Effector memory CD8-positive, alpha-beta T cell (primary cell): ENCODE results near the gene KLF12.

Experiments
- ATAC-seq: fragments of 150-1000 bp; cut with Tn5 transposase; replicated peaks from 2 replicates; pipeline ENCODE4 v1.10.0; 2021; ENCODE audit warnings: mild to moderate bottlenecking, moderate library complexity
- DNase-seq, 3 experiments: peaks; one replicate each; pipeline ENCODE4 v3.0.0; 2021
- H3K27ac Mint-ChIP-seq, 2 donors: one replicate each; pipeline ENCODE4 v1.8.0; 2022; ENCODE audit warnings: mild to moderate bottlenecking in 2 of 2, mixed read lengths in 2 of 2, moderate library complexity in 2 of 2
- H3K27me3 Mint-ChIP-seq, 2 donors: one replicate each; pipeline ENCODE4 v1.8.0; 2022; ENCODE audit warnings: mixed read lengths in 2 of 2
- H3K36me3 Mint-ChIP-seq: one replicate; pipeline ENCODE4 v1.8.0; 2022; ENCODE audit warnings: mild to moderate bottlenecking, moderate library complexity, mixed read lengths; ENCODE audit not compliant: insufficient read depth
- H3K4me1 Mint-ChIP-seq, 2 donors: one replicate each; pipeline ENCODE4 v1.8.0; 2022; ENCODE audit warnings: low read depth in 2 of 2, mixed read lengths in 2 of 2
- H3K4me3 Mint-ChIP-seq, 2 donors: one replicate each; pipeline ENCODE4 v1.8.0; 2022; ENCODE audit warnings: mild to moderate bottlenecking in 2 of 2, mixed read lengths in 2 of 2, moderate library complexity in 2 of 2
- H3K9me3 Mint-ChIP-seq, 2 donors: one replicate each; pipeline ENCODE4 v1.8.0; 2022; ENCODE audit warnings: mixed read lengths in 2 of 2

KLF12 gene

DNA sequence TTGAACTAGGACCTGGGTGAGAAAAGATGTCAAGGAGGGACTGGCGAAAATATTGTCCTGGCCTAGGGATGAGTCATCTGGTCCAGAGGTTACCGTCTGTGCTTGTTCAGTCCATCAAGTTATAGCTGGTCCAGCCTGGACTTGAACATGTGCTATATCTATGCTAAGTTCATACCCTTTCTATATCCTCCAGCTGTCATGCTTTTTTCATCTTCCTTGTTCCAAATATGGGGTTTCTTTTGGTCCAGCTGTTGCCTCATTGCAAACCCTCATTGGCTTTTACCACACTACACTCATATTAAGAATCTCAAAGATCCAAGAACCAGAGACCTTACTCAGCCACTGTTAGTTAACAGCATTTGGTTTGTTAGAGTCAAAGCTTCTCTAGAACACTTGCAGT, 19.1 kb upstream of the KLF12 start:
- ATAC-seq (no peak), DNase-seq (no peak)
- peaks cover 0 to 2% of the 10 kb centered on the region in 2 donors for H3K4me1 Mint-ChIP-seq

DNA sequence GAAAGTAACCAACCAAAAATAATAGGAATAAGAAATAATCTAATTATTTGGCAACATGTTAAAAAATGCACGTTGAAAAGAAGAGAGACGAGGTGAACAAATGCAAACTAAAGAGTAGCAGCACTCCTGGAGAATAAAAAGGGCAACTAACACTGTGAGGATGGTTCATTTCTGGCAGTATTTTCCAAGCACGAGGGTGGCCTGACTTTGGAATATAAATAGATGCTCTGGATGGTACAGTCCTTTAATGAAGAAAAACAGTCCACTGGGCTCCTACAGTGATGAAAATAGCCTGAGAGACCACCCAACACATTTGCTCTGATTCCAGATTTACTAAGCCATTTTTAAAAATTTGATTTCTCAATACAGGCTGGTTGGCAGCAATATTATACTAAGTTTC, 17.7 kb upstream of the KLF12 start:
- no peak for DNase-seq
- Mint-ChIP-seq H3K27me3 (peaks cover 0 to 10% of the 10 kb centered on the region in 2 donors), H3K4me3 (no peak overlapping the region), H3K4me1 (no peaks in the 10 kb centered on the region), H3K36me3 (no peaks in the 10 kb centered on the region), H3K9me3 (no peaks in the 10 kb centered on the region), H3K27ac (no peak overlapping the region)
- ATAC-seq = no peak

More for the DNA sequence above, 19.1 kb upstream of the KLF12 start:
- Mint-ChIP-seq H3K27me3 (peaks cover 0 to 20% of the 10 kb centered on the region in 2 donors), H3K9me3 (no peaks in the 10 kb centered on the region), H3K36me3 (no peaks in the 10 kb centered on the region), H3K4me3 (no peak overlapping the region), H3K27ac (no peak overlapping the region)

DNA sequence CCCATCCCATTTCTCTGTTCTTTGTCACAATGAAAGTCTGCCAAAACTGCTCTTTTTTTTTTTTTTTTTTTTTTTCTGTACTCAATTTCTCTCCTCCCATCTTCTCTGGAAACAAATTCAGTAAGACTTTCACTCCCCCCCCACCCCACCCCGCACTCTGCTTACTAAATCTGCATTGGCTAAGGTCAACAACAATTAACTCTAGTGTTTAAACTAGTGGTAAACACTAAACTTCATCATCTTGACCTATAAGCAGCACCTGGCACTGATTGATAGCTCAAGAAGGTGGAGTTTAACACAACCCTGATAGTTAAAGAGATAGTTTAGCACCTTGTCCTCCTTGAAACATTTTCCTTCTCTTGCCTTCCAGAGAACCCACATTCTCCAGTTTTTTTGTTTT, 14.1 kb upstream of the KLF12 start:
- DNase-seq (no peak), ATAC-seq (no peak)
- no peak overlapping the region for H3K27ac Mint-ChIP-seq
- H3K4me1 Mint-ChIP-seq = no peaks in the 10 kb centered on the region
- no peaks in the 10 kb centered on the region for H3K9me3 Mint-ChIP-seq
- no peaks in the 10 kb centered on the region for H3K36me3 Mint-ChIP-seq
- H3K4me3 Mint-ChIP-seq = no peak overlapping the region
- no peaks in the 10 kb centered on the region for H3K27me3 Mint-ChIP-seq

DNA sequence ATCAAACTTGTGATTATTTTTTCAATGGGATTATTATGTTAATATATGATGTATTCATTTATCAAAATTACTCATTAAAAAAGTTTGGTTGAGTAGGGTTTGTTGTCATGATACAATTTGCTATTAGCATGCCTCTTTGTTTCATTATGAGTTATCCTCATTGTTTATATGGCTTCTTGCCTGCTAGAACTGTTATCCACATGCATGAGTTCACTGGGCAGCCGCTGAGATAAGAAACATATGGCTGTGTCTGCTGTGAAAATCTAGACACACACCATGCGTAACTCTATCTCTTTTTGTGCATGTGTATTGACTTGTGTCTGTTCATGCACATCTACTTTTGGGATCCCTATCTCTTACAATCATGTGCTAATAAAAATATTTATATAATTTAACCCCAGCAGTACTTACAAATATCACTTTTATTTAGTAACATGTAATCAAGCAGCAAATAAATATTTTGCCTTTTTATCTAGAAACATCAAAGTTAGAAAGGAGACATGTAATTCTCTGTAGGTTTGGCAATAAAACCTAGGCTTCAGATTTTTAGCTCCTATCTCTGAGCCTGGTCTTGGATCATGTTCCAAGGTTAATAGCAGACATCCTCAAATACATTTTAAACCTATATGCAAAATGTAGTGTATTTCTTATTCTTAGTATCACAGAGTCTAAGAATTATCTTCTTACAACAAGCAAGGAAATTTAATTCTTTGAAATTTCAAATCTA, 11.2 kb upstream of the KLF12 start:
- H3K27ac Mint-ChIP-seq = no peak overlapping the region
- no peaks in the 10 kb centered on the region for H3K27me3 Mint-ChIP-seq
- ATAC-seq (no peak), DNase-seq (no peak)
- H3K9me3 Mint-ChIP-seq = no peaks in the 10 kb centered on the region
- no peaks in the 10 kb centered on the region for H3K4me1 Mint-ChIP-seq
- H3K36me3 Mint-ChIP-seq = no peaks in the 10 kb centered on the region
- no peak overlapping the region for H3K4me3 Mint-ChIP-seq

DNA sequence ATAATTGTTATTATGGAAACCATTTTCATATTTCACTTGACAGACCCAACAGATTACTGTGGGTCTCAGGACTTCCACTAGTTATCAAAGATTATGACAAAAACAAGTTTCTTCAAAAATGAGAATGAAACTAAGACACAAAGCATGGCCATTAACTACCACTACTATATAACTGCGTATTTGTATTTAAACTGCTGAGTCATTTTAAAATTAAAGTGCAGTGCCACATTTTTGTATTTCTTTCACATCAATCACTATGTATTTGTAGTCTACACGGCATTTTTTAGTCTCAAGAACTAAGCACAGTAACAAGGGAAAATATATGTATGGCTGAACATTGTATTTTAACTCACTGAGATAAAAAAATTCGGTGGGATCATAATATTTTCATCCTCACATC, 10.1 kb upstream of the KLF12 start:
- Mint-ChIP-seq H3K36me3 (no peaks in the 10 kb centered on the region), H3K27me3 (no peaks in the 10 kb centered on the region)

DNA sequence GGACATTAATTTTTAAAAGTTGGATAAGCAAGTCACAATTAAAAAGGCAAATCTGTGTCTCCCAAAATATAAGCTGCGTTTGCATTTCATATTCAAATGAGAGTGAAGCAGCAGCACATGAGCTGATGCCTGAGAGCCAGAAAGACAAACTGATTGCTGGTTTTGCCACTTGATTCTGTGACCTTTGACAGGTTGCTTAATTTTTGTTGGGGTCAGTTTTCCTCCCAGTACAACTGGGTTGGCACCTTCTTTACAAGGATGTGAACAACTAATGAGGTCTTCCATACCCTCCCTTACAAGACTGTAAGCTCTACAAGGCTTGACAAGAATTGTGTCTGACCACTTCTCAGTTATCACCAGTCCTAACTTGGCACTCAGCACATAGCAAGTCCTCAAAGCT, 8.1 kb upstream of the KLF12 start:
- no peaks in the 10 kb centered on the region for H3K27me3 Mint-ChIP-seq
- H3K36me3 Mint-ChIP-seq = no peaks in the 10 kb centered on the region
- no peaks in the 10 kb centered on the region for H3K4me1 Mint-ChIP-seq
- no peak overlapping the region for H3K27ac Mint-ChIP-seq
- no peaks in the 10 kb centered on the region for H3K9me3 Mint-ChIP-seq
- DNase-seq = no peak
- ATAC-seq = no peak
- H3K4me3 Mint-ChIP-seq = no peak overlapping the region

More for the DNA sequence above, 10.1 kb upstream of the KLF12 start:
- Mint-ChIP-seq H3K4me1 (no peaks in the 10 kb centered on the region), H3K27ac (no peak overlapping the region), H3K9me3 (no peaks in the 10 kb centered on the region), H3K4me3 (no peak overlapping the region)
- ATAC-seq = no peak
- DNase-seq = no peak

DNA sequence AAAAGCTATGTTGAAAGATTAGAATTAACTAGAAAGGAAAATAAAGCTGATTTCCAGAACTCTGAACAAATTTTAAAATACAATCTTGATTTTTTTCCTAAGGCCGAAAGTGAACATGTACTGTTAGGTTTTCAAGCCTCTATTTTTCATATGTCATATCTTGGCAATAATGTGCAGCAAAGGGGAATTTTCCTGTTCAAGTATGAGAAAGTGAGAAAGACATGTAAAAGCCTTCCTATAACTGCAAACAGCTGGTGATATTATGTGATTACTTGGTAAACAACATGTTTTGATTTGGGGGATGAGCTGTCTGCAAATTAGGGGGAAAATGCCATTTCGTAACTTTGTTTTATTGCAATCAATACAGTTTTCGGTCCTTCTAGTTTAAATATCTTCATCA, 4.0 kb upstream of the KLF12 start:
- Mint-ChIP-seq H3K27ac (peak overlapping the region in 1 of 2 donors; percentile 12), H3K9me3 (no peaks in the 10 kb centered on the region), H3K27me3 (no peaks in the 10 kb centered on the region), H3K36me3 (peaks cover 19% of the 10 kb centered on the region), H3K4me3 (no peak overlapping the region), H3K4me1 (peaks cover 3 to 5% of the 10 kb centered on the region in 2 donors)
- ATAC-seq = no peak
- DNase-seq = no peak

DNA sequence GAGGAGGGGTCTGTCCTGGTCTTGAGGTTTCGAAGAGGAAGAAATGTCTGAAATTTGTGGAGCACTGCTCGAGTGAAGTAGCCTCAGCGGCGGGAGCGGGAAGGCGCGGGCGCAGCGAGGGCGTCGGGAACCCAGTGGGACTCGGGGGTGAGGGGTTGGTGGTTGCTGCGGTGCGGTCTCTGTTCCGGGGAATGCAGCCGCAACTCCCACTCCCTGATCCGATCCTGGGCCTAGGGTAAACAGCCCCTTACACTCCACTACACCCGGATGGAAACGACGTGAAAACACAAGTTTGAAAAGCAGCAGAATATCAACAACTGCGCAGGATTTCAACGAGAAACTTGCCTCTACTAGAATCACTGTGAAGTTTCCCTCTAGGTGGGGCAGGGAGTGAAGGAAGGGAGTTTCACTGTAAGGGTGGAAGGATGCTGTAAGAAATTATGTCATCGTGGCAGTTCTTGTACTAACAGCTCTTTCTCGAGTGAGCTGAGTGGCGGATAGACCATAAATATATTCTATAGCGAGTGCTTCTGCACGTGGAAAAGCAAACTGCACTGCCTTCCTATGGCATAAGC, 2.0 kb upstream of the KLF12 start:
- DNase-seq = peak; percentile 15 to 33 (median 20)
- Mint-ChIP-seq H3K36me3 (peaks cover 36% of the 10 kb centered on the region), H3K9me3 (no peaks in the 10 kb centered on the region), H3K4me1 (peaks cover 11 to 13% of the 10 kb centered on the region in 2 donors), H3K27ac (no peak overlapping the region), H3K27me3 (no peaks in the 10 kb centered on the region), H3K4me3 (no peak overlapping the region)
- no peak for ATAC-seq

DNA sequence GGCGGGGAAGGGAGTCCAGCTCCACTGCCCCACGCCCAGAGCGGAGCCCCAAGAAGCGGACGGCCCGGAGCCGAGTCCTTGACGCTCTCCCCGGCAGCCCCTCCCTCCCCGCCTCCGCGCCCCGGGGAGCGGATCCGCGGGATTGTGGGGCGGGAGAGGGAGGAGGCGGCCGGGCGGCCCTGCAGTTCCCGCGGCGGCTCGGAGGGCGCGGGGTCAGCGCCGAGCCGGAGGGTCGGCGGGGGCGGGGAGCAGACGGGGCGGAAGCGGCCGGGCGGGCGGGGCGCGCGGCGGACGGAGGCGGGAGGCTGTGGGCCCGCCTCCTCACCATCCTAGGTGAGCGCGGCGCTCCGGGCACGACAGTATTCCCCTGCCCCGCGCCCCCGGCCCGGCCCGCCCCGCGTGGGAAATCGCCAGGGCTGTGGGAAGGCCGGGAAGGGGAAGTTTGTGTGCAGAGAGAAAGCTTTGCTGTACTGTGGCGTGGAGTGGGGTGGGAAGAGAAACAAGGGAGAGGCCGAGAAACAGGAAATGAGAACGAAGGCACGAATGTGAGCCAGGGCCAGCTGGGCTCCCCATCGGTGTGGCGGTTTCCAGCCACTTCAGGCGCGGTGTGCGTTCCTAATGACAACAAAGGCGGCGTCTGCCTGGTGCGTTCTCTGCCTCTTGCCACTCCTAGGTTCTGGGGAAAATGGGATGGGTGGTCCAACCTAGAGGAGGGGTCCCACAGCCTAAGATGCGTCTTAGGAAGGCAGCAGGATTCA, 1.3 kb upstream of the KLF12 start:
- ATAC-seq (peak; percentile 6), DNase-seq (peak; percentile 33 to 46 (median 36))
- peaks cover 15 to 16% of the 10 kb centered on the region in 2 donors for H3K4me1 Mint-ChIP-seq
- peaks cover 36% of the 10 kb centered on the region for H3K36me3 Mint-ChIP-seq
- no peaks in the 10 kb centered on the region for H3K9me3 Mint-ChIP-seq
- H3K4me3 Mint-ChIP-seq = no peak overlapping the region
- no peaks in the 10 kb centered on the region for H3K27me3 Mint-ChIP-seq
- H3K27ac Mint-ChIP-seq = no peak overlapping the region

DNA sequence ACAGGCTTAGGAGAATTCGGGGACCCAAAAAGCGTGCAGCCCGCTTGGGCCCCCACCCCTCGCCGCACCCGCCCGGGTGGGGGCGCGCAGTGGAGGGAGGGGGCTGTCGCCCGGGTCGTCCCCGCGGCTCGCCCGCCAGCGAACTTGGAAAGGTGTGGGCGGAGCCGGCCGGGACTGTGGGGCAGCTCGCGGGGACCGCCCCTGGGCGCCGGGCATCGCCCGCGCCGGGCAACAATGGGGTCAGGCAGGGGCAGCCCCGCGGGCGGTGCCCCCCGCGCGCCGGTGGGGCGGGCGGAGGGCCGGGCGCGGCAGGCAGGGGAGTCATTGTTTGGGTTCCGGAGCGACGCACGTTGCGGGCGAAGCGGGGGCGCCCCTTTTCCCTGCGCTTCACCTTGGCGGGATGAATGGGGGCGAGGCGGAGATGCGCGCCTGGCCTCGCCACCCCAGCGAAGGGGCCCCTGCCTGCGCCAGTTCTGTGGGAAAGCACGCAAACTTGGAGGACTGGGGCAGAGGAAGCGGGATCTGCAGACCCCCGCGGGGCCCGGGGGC, 647 bp upstream of the KLF12 start:
- DNase-seq = peak; percentile 62 to 64 (median 62)
- ATAC-seq = peak; percentile 21
- Mint-ChIP-seq H3K4me1 (peaks cover 18% of the 10 kb centered on the region in 2 donors), H3K9me3 (no peaks in the 10 kb centered on the region), H3K4me3 (no peak overlapping the region), H3K36me3 (peaks cover 41% of the 10 kb centered on the region), H3K27me3 (no peaks in the 10 kb centered on the region), H3K27ac (no peak overlapping the region)

DNA sequence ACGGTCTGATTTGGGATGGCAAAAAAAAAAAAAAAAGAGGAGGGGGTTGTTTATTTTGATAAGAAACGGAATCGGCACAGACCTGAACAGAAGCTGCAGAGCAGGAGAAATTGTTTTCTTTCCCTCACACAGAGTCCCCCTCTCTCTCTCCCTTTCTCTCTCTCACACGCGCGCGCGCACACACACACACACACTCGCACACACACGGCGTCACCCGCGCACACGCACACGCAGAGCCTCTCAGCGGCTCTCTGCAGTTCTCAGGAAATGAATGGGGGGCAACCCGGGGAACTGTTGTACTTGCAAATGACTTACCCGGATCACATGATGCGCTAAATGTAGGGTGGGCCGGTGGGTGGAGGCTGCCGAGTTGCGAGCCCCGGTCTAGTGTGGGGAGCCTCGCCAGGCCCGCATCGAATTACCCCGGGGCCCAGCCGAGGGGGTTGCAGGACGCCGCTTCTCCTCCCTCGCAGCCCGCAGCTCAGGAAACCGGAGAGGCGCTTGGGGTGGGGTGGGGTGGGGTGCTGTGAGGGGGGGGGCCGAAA, 475 bp downstream of the KLF12 start:
- DNase-seq (peak; percentile 88 to 92 (median 92)), ATAC-seq (peak; percentile 63)
- Mint-ChIP-seq H3K36me3 (peaks cover 45% of the 10 kb centered on the region), H3K27ac (no peak overlapping the region), H3K27me3 (no peaks in the 10 kb centered on the region), H3K4me3 (no peak overlapping the region), H3K4me1 (peaks cover 23 to 28% of the 10 kb centered on the region in 2 donors), H3K9me3 (no peaks in the 10 kb centered on the region)

DNA sequence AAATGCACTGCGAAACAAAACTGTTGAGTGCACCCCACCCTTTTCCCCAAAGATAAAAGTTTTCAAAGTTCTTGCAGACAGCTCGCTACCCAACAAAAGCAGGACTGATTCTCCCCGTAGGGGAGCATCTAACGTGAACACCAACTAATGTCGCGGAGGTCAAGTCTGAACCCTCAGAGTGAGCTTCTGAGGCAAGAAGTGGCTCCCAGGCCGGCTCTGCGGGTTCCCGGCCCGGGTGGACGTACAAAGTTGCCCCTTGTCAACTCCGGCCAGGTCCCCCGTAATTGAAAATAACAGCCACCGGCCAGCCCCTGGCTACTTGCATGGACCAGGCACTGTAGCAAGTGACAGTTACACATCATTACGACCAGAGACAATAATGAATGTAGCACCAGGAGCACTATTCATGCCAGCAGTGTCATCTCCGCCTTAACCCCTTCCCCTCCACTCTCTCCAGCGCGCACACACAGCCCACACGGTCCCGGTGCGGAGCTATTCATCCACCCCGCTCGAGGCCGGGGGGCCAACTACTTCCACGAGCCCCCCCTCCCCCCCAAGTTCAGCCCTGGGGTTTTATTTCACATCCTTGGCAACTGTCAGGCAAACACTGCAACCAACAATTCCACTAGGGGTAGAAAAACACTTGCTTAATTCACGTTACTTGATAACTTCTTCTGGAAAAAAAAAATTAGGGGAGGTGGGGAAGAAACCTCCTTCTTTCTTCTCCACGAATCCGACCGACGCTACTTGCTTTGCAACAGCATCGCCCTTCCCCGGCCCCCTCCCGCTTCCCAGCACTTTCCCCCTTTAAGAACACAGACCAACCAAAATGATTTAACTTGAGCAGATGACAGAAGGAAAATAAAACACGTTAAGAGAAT, 1.2 kb downstream of the KLF12 start:
- peaks cover 45% of the 10 kb centered on the region for H3K36me3 Mint-ChIP-seq
- peak; percentile 31 to 54 (median 35) for DNase-seq
- no peaks in the 10 kb centered on the region for H3K9me3 Mint-ChIP-seq
- no peaks in the 10 kb centered on the region for H3K27me3 Mint-ChIP-seq
- ATAC-seq = peak; percentile 2
- no peak overlapping the region for H3K4me3 Mint-ChIP-seq
- peaks cover 28 to 35% of the 10 kb centered on the region in 2 donors for H3K4me1 Mint-ChIP-seq
- no peak overlapping the region for H3K27ac Mint-ChIP-seq
